ENCODE results near the gene RBM23.

Gene RBM23

DNA sequence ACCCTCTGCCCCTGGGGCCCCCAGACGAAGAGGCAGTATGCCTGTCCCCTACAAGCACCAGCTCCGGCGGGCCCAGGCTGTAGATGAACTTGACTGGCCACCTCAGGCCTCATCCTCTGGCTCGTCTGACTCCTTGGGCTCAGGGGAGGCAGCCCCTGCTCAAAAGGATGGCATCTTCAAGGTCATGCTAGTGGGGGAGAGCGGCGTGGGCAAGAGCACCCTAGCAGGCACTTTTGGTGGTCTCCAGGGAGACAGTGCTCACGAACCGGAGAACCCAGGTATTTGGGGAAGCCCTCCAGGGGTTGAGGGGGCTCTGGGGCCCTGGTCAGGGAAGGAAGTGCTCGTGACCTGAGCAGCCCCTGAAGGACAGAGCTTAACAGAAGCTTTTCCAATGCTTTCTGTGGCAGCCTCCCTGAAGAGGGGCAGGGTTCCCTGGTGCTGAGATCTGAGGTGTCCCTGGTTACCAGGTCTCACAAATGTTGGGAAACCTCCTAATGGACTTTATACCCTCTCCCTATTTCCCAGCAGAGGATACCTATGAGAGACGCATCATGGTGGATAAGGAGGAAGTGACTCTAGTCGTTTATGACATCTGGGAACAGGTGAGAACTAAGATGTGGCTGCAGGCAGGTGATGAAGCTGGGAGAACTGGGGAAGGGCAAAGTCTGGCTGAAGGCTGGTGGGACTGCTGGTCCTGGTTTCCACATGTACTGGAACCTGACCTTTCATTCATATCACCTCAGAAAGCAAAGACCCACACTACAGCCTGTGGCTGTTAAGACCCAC is 34.0 kb downstream of the RBM23 start:
- DNase-seq: no peak

DNA sequence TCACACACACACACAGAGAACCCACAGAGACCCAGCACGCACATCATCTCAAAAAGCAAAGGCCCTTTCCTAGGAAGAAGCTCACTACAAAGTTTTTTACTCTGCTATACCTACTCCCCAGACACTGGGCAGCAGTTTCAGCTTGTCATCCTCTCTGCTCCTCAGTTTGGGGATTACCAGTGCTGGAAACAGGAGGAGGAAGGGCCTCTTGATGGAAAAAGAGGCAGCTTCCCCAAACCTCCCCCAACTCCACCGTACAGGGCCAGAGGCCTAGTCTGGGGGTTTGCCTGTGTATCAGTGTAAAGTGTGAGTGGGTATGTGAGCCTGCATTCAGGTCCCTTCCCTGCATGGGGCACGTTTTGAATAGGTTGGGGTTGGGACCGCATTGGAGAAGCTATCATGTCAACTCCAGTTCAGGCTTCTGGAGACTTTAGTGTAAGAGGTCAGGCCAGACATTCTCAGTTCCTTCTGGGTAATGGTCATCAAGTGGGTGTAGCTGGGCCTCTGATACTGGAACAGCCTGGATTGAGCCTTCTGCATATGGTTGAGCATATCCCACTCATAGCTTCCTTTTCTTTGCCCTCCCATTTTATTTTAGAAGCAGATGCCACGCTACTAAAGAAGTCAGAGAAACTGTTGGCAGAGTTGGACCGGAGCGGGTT is 34.7 kb downstream of the RBM23 start:
- no peak for DNase-seq

GRCh38 chr14:22883173-22883976 is 35.6 kb downstream of the RBM23 start, which contains the start of gene REM2:
Gene REM2, plus strand, starts transcription at chr14:22883222. Its CDS starts 66 bp downstream, at chr14:22883288.
- no peak for DNase-seq

DNA sequence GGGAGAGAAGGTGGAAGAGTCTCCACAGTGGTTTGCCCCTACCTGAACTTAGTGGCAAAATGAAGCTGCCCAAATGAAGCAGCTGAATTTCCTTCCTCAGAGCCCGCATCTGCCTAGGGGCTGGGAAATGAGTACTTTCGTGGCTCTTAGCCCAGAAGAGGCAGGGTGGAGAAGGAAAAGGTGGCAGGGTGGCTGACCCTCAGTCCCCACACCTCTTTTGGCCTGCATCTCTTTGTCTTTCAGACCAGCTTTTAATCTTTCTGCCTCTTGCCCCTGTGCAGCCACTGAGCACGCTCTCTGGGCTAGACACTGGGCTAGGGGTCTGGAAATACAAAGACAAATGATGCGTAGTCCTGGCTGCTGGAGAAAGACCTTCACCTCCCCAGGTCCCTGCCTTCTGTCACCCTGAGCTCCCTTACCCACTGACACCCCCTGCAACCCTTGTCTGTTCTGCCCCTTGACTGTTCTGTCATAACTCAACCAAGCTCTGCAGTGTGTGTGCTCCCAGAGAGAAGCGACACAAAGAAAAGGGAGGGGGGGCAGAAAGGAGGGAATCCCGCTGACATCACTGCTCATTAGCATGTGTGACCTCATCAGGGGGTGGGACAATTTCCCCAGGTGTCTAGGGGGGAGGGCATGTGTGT is 36.3 kb downstream of the RBM23 start:
- DNase-seq: peak; percentile 22

DNA sequence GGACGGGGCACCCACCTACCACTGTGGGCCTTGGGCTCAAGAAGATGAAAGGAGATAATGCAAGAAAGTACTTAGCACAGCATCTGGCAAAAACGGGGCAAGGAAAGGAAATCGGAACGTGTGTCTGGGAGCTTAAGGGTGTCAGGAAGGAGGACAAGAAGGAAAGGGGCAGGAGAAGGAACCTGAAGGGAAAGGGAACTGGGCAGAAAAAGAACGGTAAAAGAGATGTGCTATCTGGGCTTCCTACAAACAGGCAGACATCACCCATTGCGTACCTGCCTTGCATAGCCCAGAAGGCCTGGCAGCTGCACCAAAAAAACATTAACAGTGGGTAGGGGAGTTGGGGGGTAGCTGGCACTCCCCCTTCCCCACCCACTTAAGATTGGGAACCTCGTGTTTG is 36.9 kb downstream of the RBM23 start:
- no peak for DNase-seq

DNA sequence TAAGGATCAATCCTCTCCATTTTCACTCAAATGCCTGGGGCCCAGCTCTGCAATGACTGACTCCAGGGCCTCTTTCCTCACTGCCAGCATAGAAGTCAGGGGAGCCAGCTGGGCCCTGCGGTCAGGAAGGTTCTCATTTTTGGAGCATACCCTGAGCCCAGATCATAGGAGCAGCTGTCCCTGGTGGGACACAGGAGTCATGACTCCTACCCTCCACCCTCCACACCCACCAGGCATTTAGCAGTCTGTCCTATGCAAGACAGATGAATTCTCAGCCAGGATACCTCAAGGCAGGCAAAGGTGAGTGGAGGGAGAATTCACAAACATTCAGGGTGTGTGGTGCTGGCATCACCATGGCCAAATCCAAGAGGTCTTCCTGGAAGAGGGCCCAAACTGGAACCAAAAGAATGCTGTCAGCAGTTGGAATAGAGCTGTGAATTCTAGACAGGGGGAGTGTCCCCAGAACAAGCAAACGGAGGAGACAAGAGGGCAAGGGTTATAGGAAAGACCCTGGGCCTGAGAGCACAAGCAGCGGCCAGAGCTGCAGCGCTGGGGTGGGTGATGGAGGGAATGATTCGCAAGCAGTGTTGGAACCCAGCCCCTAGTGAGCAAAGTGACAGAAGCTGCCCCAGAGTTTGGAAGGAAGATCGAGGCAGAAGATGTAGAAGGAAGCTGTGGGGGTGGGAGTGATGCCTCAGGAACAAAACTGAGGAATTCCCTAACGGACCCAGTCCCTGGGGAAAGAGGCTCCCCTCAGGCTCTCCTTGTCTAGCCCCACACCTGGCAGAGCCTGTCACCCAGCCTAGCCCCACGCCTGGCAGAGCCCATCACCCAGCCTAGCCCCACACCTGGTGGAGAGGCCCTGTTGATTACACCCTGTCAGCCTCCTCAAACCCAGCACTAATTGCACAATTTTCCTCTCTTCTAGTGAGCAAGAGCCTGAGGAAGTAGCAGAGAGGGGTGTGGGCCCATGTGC is 40.4 kb downstream of the RBM23 start:
- no peak for DNase-seq

- no peak for DNase-seq
These were observed 41.9 kb downstream of the RBM23 start for GRCh38 chr14:22877000-22877501.

- DNase-seq: no peak
These were observed 43.1 kb downstream of the RBM23 start for GRCh38 chr14:22875748-22876319.

GRCh38 chr14:22875003-22875747 is 43.8 kb downstream of the RBM23 start:
- no peak for DNase-seq

DNA sequence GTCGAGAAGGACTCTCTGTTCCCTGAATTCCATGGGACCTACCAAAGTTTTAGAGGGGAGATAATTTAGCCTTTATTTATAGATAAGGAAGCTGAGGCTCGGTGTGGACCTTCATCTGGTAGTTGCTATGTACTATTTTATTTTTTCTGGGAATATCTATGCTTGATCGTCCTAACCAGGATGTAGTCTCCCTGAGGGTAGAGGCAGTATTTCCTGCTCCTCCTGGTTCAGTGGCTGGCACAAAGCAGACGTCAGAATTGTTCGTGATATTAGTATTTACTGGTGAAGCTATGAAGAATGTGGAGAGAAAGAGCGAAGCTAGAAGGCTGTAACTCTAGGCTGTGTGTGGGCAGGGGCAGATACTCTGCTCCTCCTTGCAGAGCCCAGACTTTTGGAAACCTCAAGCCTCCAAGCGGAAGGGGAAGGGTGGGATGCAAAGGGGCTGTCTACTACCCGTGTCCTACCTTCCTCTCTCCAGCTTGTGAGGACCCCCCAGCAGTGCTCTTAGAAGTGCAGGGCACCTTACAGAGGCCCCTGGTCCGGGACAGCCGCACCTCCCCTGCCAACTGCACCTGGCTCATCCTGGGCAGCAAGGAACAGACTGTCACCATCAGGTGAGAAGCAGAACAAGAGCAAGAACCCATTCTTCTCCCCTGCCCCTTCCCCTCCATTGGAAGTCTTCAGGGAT is 46.0 kb downstream of the RBM23 start:
- no peak for DNase-seq

DNA sequence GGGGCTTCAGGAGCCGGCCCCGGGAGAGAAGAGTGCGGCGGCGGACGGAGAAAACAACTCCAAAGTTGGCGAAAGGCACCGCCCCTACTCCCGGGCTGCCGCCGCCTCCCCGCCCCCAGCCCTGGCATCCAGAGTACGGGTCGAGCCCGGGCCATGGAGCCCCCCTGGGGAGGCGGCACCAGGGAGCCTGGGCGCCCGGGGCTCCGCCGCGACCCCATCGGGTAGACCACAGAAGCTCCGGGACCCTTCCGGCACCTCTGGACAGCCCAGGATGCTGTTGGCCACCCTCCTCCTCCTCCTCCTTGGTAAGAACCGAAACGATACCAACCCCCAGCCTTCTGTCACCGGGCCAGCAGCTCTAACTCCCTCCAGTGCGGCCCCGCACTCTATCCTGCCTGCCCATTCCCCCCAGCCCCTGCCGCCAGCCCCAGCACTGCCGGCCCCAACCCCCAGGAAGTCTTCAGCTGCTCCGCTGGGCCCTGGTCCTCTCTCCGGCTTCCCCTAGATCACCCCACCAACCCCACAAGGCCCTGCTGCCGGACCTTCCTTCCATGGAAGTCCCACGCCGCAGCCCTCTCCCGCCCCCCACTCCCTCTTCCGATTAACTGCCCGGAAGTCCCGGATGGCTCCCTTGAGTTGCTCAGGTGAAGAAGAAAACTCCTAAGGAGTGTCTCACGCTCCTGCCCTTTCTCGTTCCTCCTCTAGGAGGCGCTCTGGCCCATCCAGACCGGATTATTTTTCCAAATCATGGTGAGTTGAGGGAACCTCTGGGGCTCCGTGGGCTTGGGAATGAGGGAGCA is 46.7 kb downstream of the RBM23 start:
- peak; percentile 62 for DNase-seq

DNA sequence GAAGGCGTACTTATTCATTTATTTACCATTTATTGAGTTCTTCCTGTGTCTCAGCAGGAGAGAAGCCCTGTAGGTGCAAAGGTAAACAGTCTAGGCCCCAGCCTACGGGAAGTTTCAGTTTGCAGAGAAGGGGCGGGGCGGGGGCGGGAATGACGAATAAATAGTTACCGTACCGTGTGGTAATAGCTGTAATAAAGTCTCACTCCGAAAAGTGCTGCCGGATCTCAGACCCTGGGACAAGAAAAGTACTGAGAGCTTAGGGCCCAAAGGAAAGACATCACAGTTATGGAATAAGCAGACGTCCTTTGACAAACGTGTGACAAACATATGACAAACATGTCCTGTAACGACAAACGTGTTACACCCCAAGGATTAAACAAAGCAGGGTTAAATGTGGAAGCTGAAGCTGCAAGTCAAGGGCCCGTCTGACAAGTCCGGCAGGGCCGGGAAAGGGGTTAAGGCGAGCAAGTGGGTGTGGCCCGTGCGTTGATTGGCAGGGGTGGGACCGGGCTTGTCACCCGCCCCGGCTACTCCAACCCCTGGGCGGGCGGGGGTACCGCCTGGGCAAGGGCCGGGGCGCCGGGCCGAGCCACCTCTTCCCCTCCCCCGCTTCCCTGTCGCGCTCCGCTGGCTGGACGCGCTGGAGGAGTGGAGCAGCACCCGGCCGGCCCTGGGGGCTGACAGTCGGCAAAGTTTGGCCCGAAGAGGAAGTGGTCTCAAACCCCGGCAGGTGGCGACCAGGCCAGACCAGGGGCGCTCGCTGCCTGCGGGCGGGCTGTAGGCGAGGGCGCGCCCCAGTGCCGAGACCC is 47.5 kb downstream of the RBM23 start, which contains the start of gene LRP10:
Gene LRP10 (plus strand): TSS at position 517 of the 809 bp plus-strand sequence. CDS start 564 bp downstream, outside the sequence.
- peak; percentile 88 for DNase-seq

GRCh38 chr14:22870811-22871223 is 48.1 kb downstream of the RBM23 start:
- no peak for DNase-seq

- DNase-seq: no peak
These were observed 52.1 kb downstream of the RBM23 start for GRCh38 chr14:22866874-22867273.

DNA sequence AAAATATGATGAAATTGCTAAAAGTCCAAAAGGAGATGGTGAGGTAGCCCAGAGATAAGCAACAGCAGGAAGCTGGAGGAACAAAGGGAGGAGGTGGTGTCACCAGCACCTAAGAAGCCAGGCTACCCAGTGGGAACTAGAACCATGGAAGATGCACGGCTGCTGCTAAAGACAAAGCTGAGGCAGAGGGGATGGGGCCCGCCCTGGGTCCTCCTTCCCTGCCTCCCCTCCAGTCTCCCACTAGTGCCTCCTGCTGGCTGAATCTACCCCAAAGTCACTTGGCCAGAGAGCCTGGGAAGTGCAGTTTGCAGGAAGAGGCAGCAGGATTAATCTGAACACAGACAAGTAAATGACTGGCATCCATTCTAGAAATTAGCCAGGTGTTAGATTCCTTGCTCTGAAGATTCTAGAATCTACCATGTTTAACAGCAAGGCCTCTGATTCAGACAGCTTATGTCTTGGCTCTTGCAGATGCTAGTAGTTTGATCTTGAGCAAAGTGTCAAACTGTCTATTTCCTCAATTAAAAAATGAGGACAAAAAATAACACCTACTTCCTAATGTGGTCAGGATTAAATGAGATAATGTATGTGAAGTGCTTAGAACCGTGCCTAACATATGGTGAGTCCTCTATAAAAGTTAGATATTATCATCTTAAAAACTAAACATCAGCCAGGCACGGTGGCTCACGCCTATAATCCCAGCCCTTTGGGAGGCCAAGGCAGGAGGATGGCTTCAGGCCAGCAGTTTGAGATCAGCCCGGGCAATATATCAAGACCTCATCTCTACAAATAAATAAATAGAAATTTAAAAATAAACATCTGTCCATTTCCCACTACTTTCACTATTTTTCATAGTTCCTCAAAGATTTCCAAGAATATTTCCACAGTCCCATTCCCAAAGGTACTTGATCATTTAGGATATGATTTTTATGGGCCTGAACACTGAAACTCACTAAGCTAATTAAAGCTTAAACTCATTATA is 53.2 kb downstream of the RBM23 start:
- DNase-seq: no peak

GRCh38 chr14:22864979-22865378 is 54.0 kb downstream of the RBM23 start:
- DNase-seq: no peak

- DNase-seq: no peak
These were observed 57.3 kb downstream of the RBM23 start for GRCh38 chr14:22861651-22862050.
